NCI-H1436 (cell line): ENCODE results near the gene MCHR2.
"Not testable (repeated sequence)": the region's sequence is repeated elsewhere in the genome, so short reads cannot be mapped to it uniquely, and the experiment has no call there.

Experiments used
- DNase-seq: peaks from one replicate; lab custom pipeline; 2025; lab: John Stamatoyannopoulos, UW

Gene MCHR2, protein sequence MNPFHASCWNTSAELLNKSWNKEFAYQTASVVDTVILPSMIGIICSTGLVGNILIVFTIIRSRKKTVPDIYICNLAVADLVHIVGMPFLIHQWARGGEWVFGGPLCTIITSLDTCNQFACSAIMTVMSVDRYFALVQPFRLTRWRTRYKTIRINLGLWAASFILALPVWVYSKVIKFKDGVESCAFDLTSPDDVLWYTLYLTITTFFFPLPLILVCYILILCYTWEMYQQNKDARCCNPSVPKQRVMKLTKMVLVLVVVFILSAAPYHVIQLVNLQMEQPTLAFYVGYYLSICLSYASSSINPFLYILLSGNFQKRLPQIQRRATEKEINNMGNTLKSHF

DNA sequence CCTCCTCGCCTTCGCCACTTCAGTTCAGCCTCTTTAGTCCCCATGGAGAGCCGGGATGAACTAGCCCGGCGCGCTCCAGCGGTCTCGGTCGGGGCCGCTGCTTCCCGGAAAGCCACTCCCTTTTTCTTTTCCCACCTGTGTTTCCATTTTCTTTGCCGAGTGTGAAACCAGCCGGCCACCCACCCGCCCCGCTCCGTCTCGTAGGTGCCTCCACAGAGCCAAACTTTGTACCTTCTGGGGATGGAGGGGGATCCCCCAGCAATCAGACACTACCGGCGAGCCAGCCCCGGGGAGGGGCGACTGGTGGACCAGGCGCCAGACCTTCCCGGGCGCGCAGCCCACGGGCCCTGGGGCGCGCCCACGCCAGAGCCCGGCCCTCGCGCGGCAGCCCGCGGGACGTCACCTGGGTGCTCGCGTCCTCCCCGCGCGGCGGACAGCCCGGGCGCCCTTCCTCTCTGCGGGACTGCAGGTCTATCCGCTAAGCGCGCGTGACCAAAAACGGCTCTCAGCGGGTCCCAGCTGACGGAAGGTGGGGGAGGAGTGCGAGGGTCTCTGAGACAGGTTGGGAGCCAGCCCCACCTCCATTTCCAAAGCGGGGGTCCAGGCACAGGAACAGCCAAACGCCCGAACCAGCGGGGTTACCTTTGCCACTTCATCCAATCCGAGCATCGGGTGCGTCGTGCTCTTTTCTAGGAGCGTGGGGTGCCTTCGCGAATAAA, at the start of gene MCHR2:
Gene MCHR2, minus strand, starts transcription at position 691 of the 719 bp plus-strand sequence. CDS start 38,076 bp downstream, outside the sequence.
- DNase-seq = no peak

DNA sequence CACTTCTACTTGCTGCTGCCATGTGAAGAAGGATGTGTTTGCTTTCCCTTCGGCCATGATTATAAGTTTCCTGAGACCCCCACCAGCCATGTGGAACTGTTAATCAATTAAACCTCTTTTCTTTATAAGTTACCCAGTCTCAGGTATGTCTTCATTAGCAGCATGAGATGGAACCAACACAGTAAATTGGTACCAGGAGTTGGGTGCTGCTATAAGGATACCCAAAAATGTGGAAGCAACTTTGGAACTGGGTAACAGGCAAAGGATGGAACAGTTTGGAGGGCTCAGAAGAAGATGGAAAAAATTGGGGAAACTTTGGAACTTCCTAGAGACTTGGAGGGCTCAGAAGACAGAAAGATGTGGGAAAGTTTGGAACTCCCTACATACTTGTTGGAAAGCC, 44.5 kb upstream of the MCHR2 start:
- DNase-seq = not testable (repeated sequence)

DNA sequence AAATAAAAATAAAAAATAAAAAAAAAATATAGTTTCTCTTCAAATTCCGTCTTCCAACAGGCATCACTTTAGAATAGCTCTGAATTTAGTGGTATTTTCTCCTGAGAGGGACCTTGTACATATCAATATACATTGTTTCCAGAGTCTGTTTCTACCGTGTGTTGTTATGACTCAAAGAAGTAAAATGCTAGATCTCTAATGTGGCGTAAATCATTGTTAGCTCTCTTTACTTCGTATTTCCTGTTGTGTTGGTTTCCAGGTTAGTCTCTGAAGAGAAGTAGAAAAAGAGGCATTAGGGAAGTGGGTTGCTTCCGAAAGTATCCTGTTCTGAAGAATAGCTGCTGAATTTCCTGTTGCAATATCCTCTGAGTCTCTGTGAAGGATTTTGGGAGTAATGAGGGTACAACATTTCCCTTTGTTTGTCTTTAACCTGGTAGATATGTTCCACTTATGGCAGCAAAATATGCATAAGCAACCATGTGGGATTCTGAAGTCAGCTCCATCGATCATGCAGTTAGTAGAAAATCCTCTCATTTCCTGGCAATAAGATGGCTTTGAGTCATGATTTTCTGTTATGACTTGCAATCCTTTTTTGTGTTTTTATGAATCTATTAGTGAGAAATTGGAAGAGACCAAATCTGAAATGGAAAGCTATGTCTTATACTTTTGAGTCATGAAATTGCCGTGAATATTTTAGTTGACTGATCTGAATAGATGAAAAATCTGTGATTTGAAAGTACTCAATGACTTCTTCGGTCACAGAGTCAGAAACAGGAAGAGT, 42.0 kb upstream of the MCHR2 start:
- DNase-seq = no peak

- no peak for DNase-seq
Observed at GRCh38 chr6:100023798-100024197, 29.8 kb upstream of the MCHR2 start.

- DNase-seq = no peak
Observed at GRCh38 chr6:100022847-100023246, 28.8 kb upstream of the MCHR2 start.

DNA sequence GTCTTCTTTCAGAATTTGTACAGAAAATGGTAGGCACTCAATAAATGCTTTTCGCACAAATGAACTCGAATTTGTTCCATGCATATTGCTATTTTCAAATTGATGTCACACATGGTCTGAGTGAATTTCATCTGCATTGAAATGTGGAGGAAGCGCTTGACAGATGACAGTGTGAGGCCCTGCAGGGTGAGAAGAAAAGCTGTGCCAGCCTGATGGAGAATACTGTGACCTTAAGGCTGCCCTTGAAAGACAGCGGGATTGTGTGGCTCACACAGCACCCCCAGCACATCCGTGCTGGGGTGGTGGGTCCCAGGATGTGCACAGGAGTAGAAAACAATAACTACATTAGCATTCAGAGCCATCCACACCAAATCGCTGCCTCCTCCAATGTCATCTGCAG, 14.8 kb upstream of the MCHR2 start:
- no peak for DNase-seq

DNA sequence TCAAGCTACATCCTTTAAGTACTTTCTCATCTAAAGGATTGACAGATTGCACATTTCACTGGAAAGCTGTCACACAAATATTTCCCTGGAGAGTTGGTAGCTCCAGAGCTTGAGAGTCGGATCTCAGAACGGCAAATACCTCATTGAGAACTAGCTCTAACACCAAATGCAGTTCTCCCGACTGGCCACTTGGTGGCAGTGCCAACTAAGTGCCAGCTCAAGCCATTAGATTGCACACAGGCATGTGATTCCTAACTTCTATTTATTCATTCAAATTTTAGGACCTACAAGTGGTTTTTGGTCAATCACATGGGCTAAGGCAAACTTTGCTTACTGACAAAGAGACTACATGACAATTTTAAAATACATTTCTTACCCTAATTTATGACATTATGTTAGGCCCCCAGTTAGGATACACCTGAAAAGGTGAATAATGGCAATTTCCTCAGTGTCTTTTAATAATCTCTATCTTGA, 7.9 kb upstream of the MCHR2 start:
- peak; percentile 53 for DNase-seq

DNA sequence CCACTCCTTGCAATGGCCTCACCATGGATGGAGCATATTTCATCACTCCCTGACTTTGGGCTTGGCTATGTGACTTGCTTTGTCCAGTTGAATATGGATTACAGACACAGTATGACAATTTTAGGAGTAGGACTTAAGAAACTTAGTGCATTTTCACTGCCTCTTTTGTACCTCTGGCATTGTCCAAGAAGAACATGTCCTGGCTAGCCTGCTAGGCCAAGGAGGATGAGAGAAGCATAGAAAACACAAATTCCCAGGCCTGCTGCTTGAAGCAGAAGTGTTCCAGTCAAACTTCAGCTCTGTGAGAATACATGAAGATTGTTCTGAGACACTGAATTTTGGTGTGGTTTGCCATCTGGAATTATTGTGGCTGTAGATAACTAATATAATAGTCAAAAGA, 3.1 kb upstream of the MCHR2 start:
- DNase-seq = no peak

- DNase-seq = no peak
Observed at GRCh38 chr6:99995916-99996315, 1.9 kb upstream of the MCHR2 start.

GRCh38 chr6:99993146-99993532, 884 bp downstream of the MCHR2 start:
- DNase-seq = no peak

DNA sequence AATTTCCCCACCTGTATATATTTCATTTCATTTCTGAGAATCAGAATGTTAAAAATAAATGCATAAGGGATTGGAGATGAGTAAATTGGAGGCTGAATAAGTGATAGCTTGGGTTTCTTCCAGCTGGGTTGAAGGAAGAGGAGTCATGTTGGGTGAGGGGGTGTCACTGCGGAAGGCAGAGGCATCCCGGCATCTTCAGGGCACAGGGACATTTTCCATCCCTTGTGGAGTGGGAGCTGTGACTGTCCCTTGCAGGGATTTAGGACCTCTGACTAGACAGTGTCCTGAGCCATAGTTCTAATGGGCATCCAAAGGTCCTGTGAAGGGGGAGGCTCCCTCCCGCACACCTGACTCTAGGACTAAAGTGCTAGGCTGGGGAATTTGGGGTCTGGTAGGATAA, 2.1 kb downstream of the MCHR2 start:
- no peak for DNase-seq

- DNase-seq = no peak
Observed at GRCh38 chr6:99980741-99981140, 13.3 kb downstream of the MCHR2 start.

DNA sequence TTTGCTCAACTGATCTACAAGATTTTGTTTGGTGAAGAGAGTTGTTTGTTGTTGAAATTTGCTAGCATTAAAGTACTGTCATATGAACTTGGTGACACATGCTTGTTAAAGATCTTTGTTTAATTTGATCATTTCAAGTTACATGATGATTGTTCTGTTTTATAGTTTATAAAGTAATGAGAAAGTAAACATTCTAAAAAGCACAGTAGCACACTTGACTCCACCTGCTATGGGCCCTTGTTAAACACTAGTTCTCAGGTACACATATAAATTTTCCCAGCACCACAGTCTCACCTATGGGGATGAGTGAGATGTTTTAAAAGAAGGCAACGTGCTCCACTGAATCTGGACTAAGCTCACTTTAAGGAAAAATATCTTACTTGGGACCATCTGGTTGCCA, 14.1 kb downstream of the MCHR2 start:
- DNase-seq = peak; percentile 37

- DNase-seq = no peak
Observed at GRCh38 chr6:99967052-99967451, 27.0 kb downstream of the MCHR2 start.

GRCh38 chr6:99960027-99960426, 34.0 kb downstream of the MCHR2 start:
- DNase-seq = no peak

DNA sequence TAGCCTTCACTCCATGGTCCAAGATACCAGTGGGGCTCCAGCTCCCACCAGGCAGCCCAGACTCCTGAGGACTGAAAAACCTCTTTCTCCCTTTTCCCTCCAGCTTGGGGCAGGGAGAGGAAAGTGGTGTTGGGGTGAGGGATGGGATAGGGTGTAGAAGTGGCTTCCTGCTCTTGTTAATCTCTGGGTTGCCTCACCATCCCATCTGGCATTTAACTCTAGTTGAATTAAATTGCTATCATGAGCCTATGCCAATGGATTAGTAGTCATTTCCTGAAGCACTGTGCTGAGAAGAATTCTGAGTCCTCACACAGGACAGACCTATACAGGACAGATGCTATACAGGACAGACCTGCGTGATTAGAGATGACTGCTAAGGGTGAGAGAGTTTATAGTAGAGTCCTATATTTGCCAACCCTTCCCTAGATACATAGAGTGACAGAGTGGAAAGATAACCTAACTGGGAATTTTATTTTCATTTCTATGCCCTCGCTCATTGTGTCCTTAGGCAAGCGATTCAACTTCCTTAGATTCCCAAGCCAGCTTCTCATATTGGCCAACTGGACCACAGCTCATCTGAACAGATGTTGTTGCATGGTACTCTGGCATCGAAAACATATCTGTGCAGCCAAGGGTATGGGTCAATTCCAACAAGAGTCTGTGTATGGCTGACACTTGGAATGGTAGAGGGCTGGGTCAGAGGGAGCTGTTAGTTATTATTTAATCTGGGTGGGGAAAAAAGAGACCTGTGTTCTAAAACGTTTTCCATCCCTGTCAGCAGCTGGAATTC, 42.8 kb downstream of the MCHR2 start:
- DNase-seq = no peak

DNA sequence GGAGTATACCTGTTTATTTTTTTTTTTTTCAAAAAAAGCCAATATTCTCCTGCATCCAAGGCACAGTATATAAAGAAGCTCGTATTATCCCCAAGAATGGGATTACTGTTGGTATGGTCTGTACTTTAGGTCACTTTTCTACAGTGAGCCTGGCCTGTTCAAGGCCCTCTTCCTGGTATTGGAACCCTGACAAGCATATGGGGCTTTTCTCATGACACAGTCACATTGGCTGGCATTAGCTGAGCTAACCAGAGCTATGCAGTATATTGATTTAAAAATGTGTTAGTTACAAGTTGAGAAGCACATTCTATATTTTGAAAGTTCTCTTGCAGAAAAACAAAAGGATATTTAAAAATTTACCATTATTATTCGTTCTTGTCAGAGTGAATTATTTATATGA, 48.0 kb downstream of the MCHR2 start:
- no peak for DNase-seq

DNA sequence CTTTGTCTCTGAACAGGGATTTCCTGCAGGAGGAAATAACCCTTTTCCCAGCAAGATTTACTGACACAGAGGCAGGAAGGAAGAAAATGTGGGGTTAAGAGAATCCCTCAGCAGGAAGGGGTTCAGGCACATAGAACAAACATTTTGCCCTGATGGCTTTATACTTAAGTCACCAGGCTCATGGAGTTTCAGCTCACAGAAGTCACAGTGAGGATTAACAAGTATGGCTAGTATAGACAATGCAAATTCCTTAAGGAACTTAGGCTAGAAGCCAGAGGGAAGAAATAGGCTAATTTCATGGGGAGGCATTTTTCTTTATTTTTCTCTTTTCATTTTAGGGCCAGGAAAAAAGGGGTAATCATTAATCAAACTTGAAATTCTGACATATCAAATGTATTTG, 50.2 kb downstream of the MCHR2 start:
- no peak for DNase-seq

- no peak for DNase-seq
Observed at GRCh38 chr6:99940582-99940981, 53.4 kb downstream of the MCHR2 start.

- no peak for DNase-seq
Observed at GRCh38 chr6:99933129-99933528, 60.9 kb downstream of the MCHR2 start.

DNA sequence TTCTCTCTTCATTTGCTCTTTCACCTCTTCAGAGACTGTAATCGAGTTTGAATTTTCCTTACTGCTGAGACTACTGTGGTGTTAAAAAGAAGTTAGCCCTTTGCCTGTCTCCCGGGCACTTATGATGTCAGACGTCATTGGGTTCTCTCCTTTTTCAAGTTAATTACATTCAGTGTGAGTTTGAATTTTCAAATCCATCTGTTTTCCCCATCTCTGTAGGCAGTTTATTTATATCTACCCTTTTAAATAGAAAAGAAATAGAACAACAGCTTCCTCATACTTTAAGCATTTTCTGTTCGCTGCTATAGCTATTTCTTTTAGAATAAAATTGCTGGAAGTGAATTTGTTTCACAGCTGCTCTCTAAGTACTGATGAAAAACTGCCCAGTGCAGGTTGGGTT, 81.4 kb downstream of the MCHR2 start:
- DNase-seq = no peak
